ENCODE results near the gene GPM6B. TPM values are rescaled to one million over a fixed set of nuclear protein-coding genes. Genes with fewer than 3 reads are reported as not detected.
"Not testable (repeated sequence)": the region's sequence is repeated elsewhere in the genome, so short reads cannot be mapped to it uniquely, and the experiment has no call there.

GPM6B gene
- polyA plus RNA-seq, 1 donor, result 17.8 TPM

GRCh38 chrX:13726583-13726982 is 90.3 kb downstream of the GPM6B start:
- not testable (repeated sequence) for DNase-seq (ENCODE audit: low read depth)

DNA sequence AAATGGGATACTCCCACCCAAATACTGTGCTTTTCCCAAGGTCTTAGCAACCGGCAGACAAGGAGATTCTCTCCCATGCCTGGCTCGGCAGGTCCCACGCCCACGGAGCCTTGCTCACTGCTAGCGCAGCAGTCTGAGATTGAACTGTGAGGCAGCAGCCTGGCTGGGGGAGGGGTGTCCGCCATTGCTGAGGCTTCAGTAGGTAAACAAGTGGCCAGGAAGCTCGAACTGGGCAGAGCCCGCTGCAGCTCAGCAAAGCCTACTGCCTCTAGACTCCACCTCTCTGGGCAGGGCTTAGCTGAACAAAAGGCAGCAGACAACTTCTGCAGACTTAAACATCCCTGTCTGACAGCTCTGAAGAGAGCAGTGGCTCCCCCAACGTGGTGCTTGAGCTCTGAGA is 92.0 kb downstream of the GPM6B start:
- not testable (repeated sequence) for DNase-seq (ENCODE audit: low read depth)

GRCh38 chrX:13721819-13722519 is 94.9 kb downstream of the GPM6B start:
- no peak for DNase-seq (ENCODE audit: low read depth)

DNA sequence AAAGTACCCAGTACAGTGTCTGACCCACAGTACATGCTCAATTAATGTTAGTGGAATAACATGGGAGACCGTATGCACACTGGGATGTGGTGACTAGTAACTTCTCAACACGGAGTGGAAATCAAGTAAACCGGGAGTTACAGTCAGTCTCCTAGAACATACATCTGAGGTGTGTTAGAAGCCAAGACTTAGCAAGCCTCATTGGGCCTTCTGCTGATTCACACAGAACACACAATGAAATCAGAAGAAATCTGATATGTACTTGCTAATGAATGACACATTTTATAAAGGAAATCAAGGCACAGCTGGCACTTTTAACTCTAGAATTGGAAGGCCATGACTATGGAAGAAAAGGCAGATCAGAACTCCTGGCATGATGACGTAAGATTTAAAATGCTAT is 95.5 kb downstream of the GPM6B start:
- DNase-seq (ENCODE audit: low read depth), result no peak

Other genes starting within 250 kb of the GPM6B start
- 72.1 TPM for gene EGFL6, start 247.5 kb downstream of the GPM6B start, polyA plus RNA-seq (ENCODE audit: insufficient read length)
- gene TCEANC, start 164.0 kb downstream of the GPM6B start, polyA plus RNA-seq (ENCODE audit: insufficient read length), result 4.3 TPM
- gene RAB9A, start 128.0 kb downstream of the GPM6B start, polyA plus RNA-seq (ENCODE audit: insufficient read length), result 18.8 TPM
- 11.8 TPM for gene TRAPPC2, start 82.5 kb downstream of the GPM6B start, polyA plus RNA-seq (ENCODE audit: insufficient read length)
- 20.7 TPM for gene OFD1, start 82.3 kb downstream of the GPM6B start, polyA plus RNA-seq (ENCODE audit: insufficient read length)
- 16.7 TPM for gene GEMIN8, start 212.8 kb upstream of the GPM6B start, polyA plus RNA-seq (ENCODE audit: insufficient read length)

Data from forelimb muscle (tissue), 1 donor.